B cell (primary cell): ENCODE measurements around the gene MED12L. TPM values are rescaled to one million over a fixed set of nuclear protein-coding genes. Genes with fewer than 3 reads are reported as not detected.

Experiments
- ATAC-seq: fragments of 200-7000 bp; cut with Tn5 transposase; one replicate; pipeline ENCODE4 v1.10.0; 2021; ENCODE audit warnings: low read depth, mild to moderate bottlenecking, moderate number of reproducible peaks, moderate library complexity
- CTCF ChIA-PET: fragments of 350-600 bp; sonication (Branson Sonifier 250); formaldehyde crosslinking; loops from one replicate; lab custom pipeline; 2021; ENCODE audit warnings: antibody characterized with exemption, inconsistent platforms; lab: Charles Lee
- POLR2A ChIA-PET: fragments of 350-600 bp; sonication (Branson Sonifier 250); formaldehyde crosslinking; loops from one replicate; lab custom pipeline; 2021; ENCODE audit warnings: antibody characterized with exemption; lab: Charles Lee
- DNase-seq: peaks from one replicate; pipeline ENCODE4 v3.0.0; 2013
- H2AFZ ChIP-seq: 2 replicates; pipeline ENCODE4 v1.6.1; 2012; ENCODE audit warnings: mild to moderate bottlenecking, low read depth, low read length; ENCODE audit not compliant: insufficient read depth, poor library complexity, severe bottlenecking
- H3K27ac ChIP-seq, 2 donors: 1 replicate in 1 of 2; 2 replicates in 1 of 2; pipeline ENCODE4 v1.5.1; 2012 to 2013; ENCODE audit warnings: low read length in 2 of 2, mild to moderate bottlenecking in 2 of 2, moderate library complexity in 1 of 2
- H3K27me3 ChIP-seq, 4 experiments: fragments of 200-600 bp in 1 of 4; sonication (generic) in 1 of 4; replicated peaks in 1 of 4; 1 replicate in 2 of 4; 2 replicates in 2 of 4; pipeline versions ENCODE4 v1.6.1 to v1.7.0; 2013 to 2016; ENCODE audit warnings: low read length in 3 of 4, mild to moderate bottlenecking in 2 of 4, mixed read lengths in 1 of 4, moderate library complexity in 1 of 4; ENCODE audit not compliant: insufficient read depth in 4 of 4, control insufficient read depth in 3 of 4; ENCODE audit errors: control extremely low read depth in 1 of 4
- H3K36me3 ChIP-seq, 2 experiments: replicated peaks in 1 of 2; 1 replicate in 1 of 2; 2 replicates in 1 of 2; pipeline versions ENCODE4 v1.6.1 to v1.7.1; 2013; ENCODE audit warnings: low read length in 1 of 2; ENCODE audit not compliant: insufficient read depth in 2 of 2, control insufficient read depth in 1 of 2; ENCODE audit errors: control extremely low read depth in 1 of 2, extremely low read depth in 1 of 2
- H3K4me1 ChIP-seq, 2 donors: fragments of 200-600 bp in 1 of 2; sonication (generic) in 1 of 2; 1 replicate in 1 of 2; 2 replicates in 1 of 2; pipeline versions ENCODE4 v1.5.1 to v1.6.1; 2013 to 2017; ENCODE audit warnings: low read length in 2 of 2; ENCODE audit not compliant: control insufficient read depth in 2 of 2, insufficient read depth in 2 of 2
- H3K4me2 ChIP-seq: replicated peaks from 2 replicates; pipeline ENCODE3; 2012; ENCODE audit warnings: mild to moderate bottlenecking, low read depth, low read length; ENCODE audit not compliant: poor library complexity, severe bottlenecking
- H3K4me3 ChIP-seq, 5 experiments: fragments of 200-600 bp in 1 of 5; sonication (generic) in 1 of 5; 1 replicate in 3 of 5; 2 replicates in 2 of 5; pipeline versions ENCODE4 v1.5.1 to v1.7.0; 2011 to 2016; ENCODE audit warnings: low read length in 4 of 5, mild to moderate bottlenecking in 4 of 5, low read depth in 2 of 5, control low read depth in 1 of 5, moderate library complexity in 1 of 5; ENCODE audit not compliant: insufficient read depth in 1 of 5; ENCODE audit errors: control extremely low read depth in 1 of 5, extremely low read depth in 1 of 5
- H3K79me2 ChIP-seq: fragments of 200-600 bp; sonication (generic); one replicate; pipeline ENCODE4 v1.6.0; 2016; ENCODE audit warnings: low read length; ENCODE audit not compliant: control insufficient read depth, insufficient read depth
- H3K9ac ChIP-seq: fragments of 200-600 bp; sonication (generic); 2 replicates; pipeline ENCODE4 v1.6.1; 2017; ENCODE audit warnings: mild to moderate bottlenecking, low read length, moderate library complexity
- H3K9me3 ChIP-seq, 3 donors: one replicate each; pipeline versions ENCODE4 v1.6.1 to v1.7.1; 2013; ENCODE audit warnings: low read length in 2 of 3; ENCODE audit not compliant: control insufficient read depth in 2 of 3, insufficient read depth in 1 of 3; ENCODE audit errors: control extremely low read depth in 1 of 3
- H4K20me1 ChIP-seq: 2 replicates; pipeline ENCODE4 v1.6.0; 2012; ENCODE audit warnings: mild to moderate bottlenecking, low read length; ENCODE audit not compliant: insufficient read depth, control insufficient read depth, poor library complexity, severe bottlenecking
- H3K27ac Mint-ChIP-seq: one replicate; pipeline ENCODE4 v1.8.0; 2021; ENCODE audit warnings: mixed read lengths
- H3K27me3 Mint-ChIP-seq: one replicate; pipeline ENCODE4 v1.8.0; 2021; ENCODE audit warnings: mixed read lengths
- H3K4me1 Mint-ChIP-seq: one replicate; pipeline ENCODE4 v1.8.0; 2021; ENCODE audit warnings: mixed read lengths
- H3K4me3 Mint-ChIP-seq: one replicate; pipeline ENCODE4 v1.8.0; 2021; ENCODE audit warnings: mixed read lengths
- H3K9me3 Mint-ChIP-seq: one replicate; pipeline ENCODE4 v1.8.0; 2022; ENCODE audit warnings: mixed read lengths; ENCODE audit not compliant: insufficient read depth
- EZH2 ChIP-seq: IDR thresholded peaks from 2 replicates; pipeline ENCODE4 v1.6.1; 2012; ENCODE audit warnings: borderline replicate concordance, low read depth, mild to moderate bottlenecking, moderate library complexity, low read length; ENCODE audit not compliant: insufficient read depth, poor library complexity, severe bottlenecking
- WGBS: methylation state at CpG from one replicate; pipeline ENCODE4 v1.1.5; 2013; ENCODE audit warnings: missing lambda C conversion rate; ENCODE audit not compliant: insufficient coverage; 5-methylcytosine and 5-hydroxymethylcytosine counted together
- intact Hi-C: fragments of 100-400 bp; cut with micrococcal nuclease; formaldehyde crosslinking; loops from one replicate; pipeline ENCODE4 v1.10.0; 2022
- polyA plus RNA-seq: library from polyadenylated mRNA; depleted of rRNA; stranded (reverse); fragments of >200 nt; gene quantifications from 2 replicates; pipeline ENCODE4 v1.2.3, GENCODE V29; 2012
- total RNA-seq, 2 donors: library from RNA; stranded (reverse); fragments of 120-200 nt in 1 of 2; gene quantifications; 1 replicate in 1 of 2; 2 replicates in 1 of 2; pipeline versions ENCODE4 v1.2.3 to v1.2.4, GENCODE V29; 2013 to 2022
- TF ChIP-seq, protein P1 (sequence below): fragments of 200-600 bp; IDR thresholded peaks from one replicate; pipeline ENCODE4 v1.8.0; 2022; ENCODE audit warnings: antibody characterized with exemption, mild to moderate bottlenecking

Gene MED12L
- total and polyA plus RNA-seq, 2 donors (not counting 1 experiment from before 2014, with no cell fraction given): 0.07 to 0.30 TPM

DNA sequence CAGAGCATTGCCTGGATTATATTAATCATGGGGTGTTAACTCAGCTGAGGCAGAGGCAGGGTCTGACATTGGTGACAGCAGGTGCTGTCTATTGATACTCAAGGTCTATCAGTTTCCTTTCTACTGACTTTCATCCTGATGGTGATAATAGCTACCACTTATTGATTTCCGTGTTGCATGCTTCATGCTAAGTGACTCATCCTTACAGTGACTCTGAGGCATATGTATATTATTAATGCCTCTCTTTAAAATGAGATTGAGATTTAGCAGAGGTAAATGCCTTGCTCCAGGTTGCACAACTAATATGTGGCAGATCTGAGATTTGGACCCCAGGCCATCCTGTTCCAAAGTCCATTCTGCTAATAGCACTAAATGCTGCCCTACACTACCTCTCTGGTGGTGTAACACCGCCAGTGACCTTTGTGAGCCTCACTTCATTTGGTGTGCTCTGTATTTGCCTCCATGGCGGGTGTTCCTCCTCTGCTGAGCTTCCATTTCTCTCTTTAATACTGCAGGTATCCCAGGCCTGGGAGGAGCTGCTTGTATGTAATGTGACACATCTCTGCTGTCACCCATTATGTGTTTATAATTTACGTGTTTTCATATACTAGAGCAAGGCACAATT is 67.1 kb downstream of the MED12L start:
- 100% methylated on average over 1 of the region's 4 CpGs for WGBS
- H4K20me1 ChIP-seq: no peaks in the 10 kb centered on the region
- H3K27ac ChIP-seq: no peak overlapping the region
- H3K36me3 ChIP-seq: no peaks in the 10 kb centered on the region
- ATAC-seq: no peak
- POLR2A ChIA-PET: interaction anchor here (0.7 kb wide), 1 partner anchor 409 kb away, joined by 6 read pairs; no protein-coding TSS in a partner anchor
- H3K9me3 ChIP-seq: no peaks in the 10 kb centered on the region
- intact Hi-C loops: no loop called here
- DNase-seq: no peak
- H3K9ac ChIP-seq: no peak overlapping the region
- Mint-ChIP-seq H3K9me3 (no peaks in the 10 kb centered on the region), H3K4me3 (no peak overlapping the region), H3K27me3 (no peaks in the 10 kb centered on the region), H3K4me1 (peaks cover under 1% of the 10 kb centered on the region), H3K27ac (no peak overlapping the region)
- no peak overlapping the region for H3K4me2 ChIP-seq
- H3K4me1 ChIP-seq: no peaks in the 10 kb centered on the region
- H3K27me3 ChIP-seq: no peaks in the 10 kb centered on the region
- H2AFZ ChIP-seq: no peak overlapping the region
- no peaks in the 10 kb centered on the region for H3K79me2 ChIP-seq
- CTCF ChIA-PET: interaction anchor here (0.9 to 2.3 kb wide), 3 partner anchors 16 to 130 kb away, joined by 3 to 9 read pairs (median 7); partner anchors contain the start of gene P2RY14
- TF ChIP-seq, protein P1, sequence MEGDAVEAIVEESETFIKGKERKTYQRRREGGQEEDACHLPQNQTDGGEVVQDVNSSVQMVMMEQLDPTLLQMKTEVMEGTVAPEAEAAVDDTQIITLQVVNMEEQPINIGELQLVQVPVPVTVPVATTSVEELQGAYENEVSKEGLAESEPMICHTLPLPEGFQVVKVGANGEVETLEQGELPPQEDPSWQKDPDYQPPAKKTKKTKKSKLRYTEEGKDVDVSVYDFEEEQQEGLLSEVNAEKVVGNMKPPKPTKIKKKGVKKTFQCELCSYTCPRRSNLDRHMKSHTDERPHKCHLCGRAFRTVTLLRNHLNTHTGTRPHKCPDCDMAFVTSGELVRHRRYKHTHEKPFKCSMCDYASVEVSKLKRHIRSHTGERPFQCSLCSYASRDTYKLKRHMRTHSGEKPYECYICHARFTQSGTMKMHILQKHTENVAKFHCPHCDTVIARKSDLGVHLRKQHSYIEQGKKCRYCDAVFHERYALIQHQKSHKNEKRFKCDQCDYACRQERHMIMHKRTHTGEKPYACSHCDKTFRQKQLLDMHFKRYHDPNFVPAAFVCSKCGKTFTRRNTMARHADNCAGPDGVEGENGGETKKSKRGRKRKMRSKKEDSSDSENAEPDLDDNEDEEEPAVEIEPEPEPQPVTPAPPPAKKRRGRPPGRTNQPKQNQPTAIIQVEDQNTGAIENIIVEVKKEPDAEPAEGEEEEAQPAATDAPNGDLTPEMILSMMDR: no peak
- TF ChIP-seq EZH2: no peak
- no peak overlapping the region for H3K4me3 ChIP-seq

DNA sequence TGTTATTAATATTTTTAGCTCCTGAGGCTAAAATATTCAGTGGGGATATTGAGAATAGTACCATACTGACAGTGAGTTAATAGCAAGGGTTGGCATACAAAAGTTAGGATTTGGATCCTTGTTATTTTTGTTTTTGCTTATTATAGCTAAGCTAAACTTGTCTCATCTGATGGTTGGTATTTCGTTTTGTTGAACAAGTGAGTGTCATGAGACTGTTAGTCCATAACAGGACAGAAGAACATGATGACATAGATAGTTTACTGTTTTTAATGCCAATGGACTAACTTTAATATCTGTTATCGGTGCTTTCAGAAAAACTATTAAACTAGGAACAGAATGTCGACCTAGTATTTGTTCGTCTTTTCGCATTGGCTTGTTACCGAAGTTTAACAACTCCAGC is 69.1 kb downstream of the MED12L start:
- intact Hi-C loops: no loop called here
- no peak for DNase-seq
- no peaks in the 10 kb centered on the region for H3K9me3 Mint-ChIP-seq
- POLR2A ChIA-PET: no interaction called here
- no peak for ATAC-seq
- WGBS: 100% methylated on average over 2 of the region's 6 CpGs
- Histone ChIP-seq H3K27ac (no peak overlapping the region), H3K9ac (no peak overlapping the region), H3K79me2 (no peaks in the 10 kb centered on the region), H4K20me1 (no peaks in the 10 kb centered on the region), H3K9me3 (no peaks in the 10 kb centered on the region), H3K4me3 (no peak overlapping the region), H3K4me2 (no peak overlapping the region), H3K36me3 (no peaks in the 10 kb centered on the region), H3K4me1 (no peaks in the 10 kb centered on the region), H3K27me3 (no peaks in the 10 kb centered on the region), H2AFZ (no peak overlapping the region)
- CTCF ChIA-PET: interaction anchor here (1.0 to 2.3 kb wide), 3 partner anchors 14 to 684 kb away, joined by 4 to 9 read pairs (median 4); no protein-coding TSS in a partner anchor
- H3K27ac Mint-ChIP-seq: no peak overlapping the region
- H3K4me3 Mint-ChIP-seq: no peak overlapping the region
- TF ChIP-seq, protein P1: no peak
- TF ChIP-seq EZH2: no peak
- no peaks in the 10 kb centered on the region for H3K27me3 Mint-ChIP-seq
- no peaks in the 10 kb centered on the region for H3K4me1 Mint-ChIP-seq
